Activated CD4-positive, alpha-beta T cell treated with anti-CD3 and anti-CD28 coated beads, Interleukin-2, amount 10 ng/mL, durations not matched to agents 7 days and 5 days (primary cell): ENCODE data around the gene BECN2. TPM values are rescaled to one million over a fixed set of nuclear protein-coding genes. Genes with fewer than 3 reads are reported as not detected.

Experiments
- total RNA-seq, 2 experiments: library from RNA; stranded (reverse); gene quantifications; one replicate each; pipeline ENCODE4 v1.2.3, GENCODE V29; 2021

The BECN2 gene
- total RNA-seq, 2 experiments from 2014 or later: not detected

Other genes starting within 250 kb of the BECN2 start
- gene EXO1, start 109.6 kb upstream of the BECN2 start, total RNA-seq: 10 to 100 TPM; 41.3 to 44.4 TPM
- gene MAP1LC3C, start 41.3 kb downstream of the BECN2 start, total RNA-seq: not detected